ENCODE measurements around the gene PIK3C3.

- TF ChIP-seq CTCF (conservative IDR thresholded peaks at IDR 0.05; ENCODE audit: low read depth, low read length) (no peak), EZH2 (IDR thresholded peaks at IDR 0.05; ENCODE audit: borderline replicate concordance, low read depth, low read length, poor library complexity, severe bottlenecking) (no peak)
Observed at GRCh38 chr18:41993151-41993550, 38.1 kb downstream of the PIK3C3 start.

Data from A673 (cell line).